ENCODE data around the gene MIEN1. TPM values are rescaled to one million over a fixed set of nuclear protein-coding genes. Genes with fewer than 3 reads are reported as not detected.

MIEN1 gene
- total RNA-seq, 1 experiment from 2014 or later = 50.8 TPM

GRCh38 chr17:39704821-39705551 lies 25.3 kb downstream of the MIEN1 start:
- Histone ChIP-seq H3K79me1 (ENCODE audit: insufficient read depth, low read depth, low read length, poor library complexity, severe bottlenecking) (no peaks in the 10 kb centered on the region), H2BK5ac (ENCODE audit: insufficient read length, low read length) (no peak overlapping the region), H3K9ac (ENCODE audit: extremely low read depth, insufficient read length, low read length) (no peak overlapping the region), H3T11ph (ENCODE audit: low read length) (no peak overlapping the region), H3K27me3 (ENCODE audit: insufficient read depth, low read length) (no peaks in the 10 kb centered on the region), H2BK120ac (ENCODE audit: low read depth, low read length, poor library complexity, severe bottlenecking) (no peak overlapping the region), H3K18ac (ENCODE audit: insufficient read length, low read depth, low read length) (no peak overlapping the region), H4K91ac (ENCODE audit: insufficient read length, low read depth, low read length) (no peak overlapping the region), H3K4me2 (ENCODE audit: insufficient read depth, insufficient read length, low read length) (no peak overlapping the region), H3K23ac (ENCODE audit: insufficient read length, low read depth, low read length) (no peak overlapping the region), H2BK15ac (ENCODE audit: low read depth, low read length) (no peak overlapping the region), H2AFZ (ENCODE audit: low read length) (no peak overlapping the region), H4K8ac (replicated peaks; ENCODE audit: insufficient read length, low read depth, low read length) (no peak overlapping the region), H3K14ac (ENCODE audit: insufficient read depth, low read length) (no peak overlapping the region), H4K20me1 (ENCODE audit: control insufficient read depth, insufficient read depth, insufficient read length) (no peaks in the 10 kb centered on the region), H3K4me1 (ENCODE audit: insufficient read depth, low read length) (peaks cover 16% of the 10 kb centered on the region), H3K56ac (ENCODE audit: insufficient read length, low read depth, low read length) (no peak overlapping the region), H3K27ac (ENCODE audit: insufficient read length, low read depth, low read length) (no peak overlapping the region), H3K23me2 (ENCODE audit: insufficient read length, low read depth, low read length, poor library complexity, severe bottlenecking) (peaks cover 8% of the 10 kb centered on the region), H4K5ac (ENCODE audit: insufficient read length, low read depth, low read length) (no peak overlapping the region), H2BK20ac (ENCODE audit: low read depth, low read length, poor library complexity, severe bottlenecking) (no peak overlapping the region), H2BK12ac (ENCODE audit: insufficient read length, low read depth, low read length) (no peak overlapping the region), H3K4ac (ENCODE audit: low read depth, low read length) (no peak overlapping the region), H3K79me2 (ENCODE audit: insufficient read depth, low read length) (peaks cover 51% of the 10 kb centered on the region), H3K9me3 (ENCODE audit: control insufficient read depth, low read depth, low read length) (no peaks in the 10 kb centered on the region), H2AK5ac (ENCODE audit: insufficient read length, low read length) (no peak overlapping the region)
- Mint-ChIP-seq H3K27ac (peak overlapping the region; percentile 60 to 90 (median 85)), H3K27me3 (ENCODE audit: low read depth) (no peaks in the 10 kb centered on the region), H3K9me3 (no peaks in the 10 kb centered on the region), H3K4me1 (peaks cover 45 to 55% of the 10 kb centered on the region in 2 experiments), H3K4me3 (peak overlapping the region in 1 of 2 experiments; percentile 59; a peak in 4 of 5 replicates), H3K36me3 (ENCODE audit: insufficient read depth in 1 of 3, low read depth in 3 of 3) (peaks cover 42 to 65% (median 50%) of the 10 kb centered on the region in 3 experiments)
- no CpG with 5 or more reads among the region's 11 CpGs for WGBS (ENCODE audit: extremely low coverage, insufficient read length, low lambda C conversion rate)
- DNase-seq = peak; percentile 59
- TF ChIP-seq, protein P1, sequence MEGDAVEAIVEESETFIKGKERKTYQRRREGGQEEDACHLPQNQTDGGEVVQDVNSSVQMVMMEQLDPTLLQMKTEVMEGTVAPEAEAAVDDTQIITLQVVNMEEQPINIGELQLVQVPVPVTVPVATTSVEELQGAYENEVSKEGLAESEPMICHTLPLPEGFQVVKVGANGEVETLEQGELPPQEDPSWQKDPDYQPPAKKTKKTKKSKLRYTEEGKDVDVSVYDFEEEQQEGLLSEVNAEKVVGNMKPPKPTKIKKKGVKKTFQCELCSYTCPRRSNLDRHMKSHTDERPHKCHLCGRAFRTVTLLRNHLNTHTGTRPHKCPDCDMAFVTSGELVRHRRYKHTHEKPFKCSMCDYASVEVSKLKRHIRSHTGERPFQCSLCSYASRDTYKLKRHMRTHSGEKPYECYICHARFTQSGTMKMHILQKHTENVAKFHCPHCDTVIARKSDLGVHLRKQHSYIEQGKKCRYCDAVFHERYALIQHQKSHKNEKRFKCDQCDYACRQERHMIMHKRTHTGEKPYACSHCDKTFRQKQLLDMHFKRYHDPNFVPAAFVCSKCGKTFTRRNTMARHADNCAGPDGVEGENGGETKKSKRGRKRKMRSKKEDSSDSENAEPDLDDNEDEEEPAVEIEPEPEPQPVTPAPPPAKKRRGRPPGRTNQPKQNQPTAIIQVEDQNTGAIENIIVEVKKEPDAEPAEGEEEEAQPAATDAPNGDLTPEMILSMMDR (conservative IDR thresholded peaks at IDR 0.05) = peak; percentile 39; the same call in 1 of the 3 replicates

Measured in H9 (cell line).